SH-SY5Y (cell line): ENCODE measurements around the gene OXT.

Source experiments
- GATA2 ChIP-seq: IDR thresholded peaks from 2 replicates; pipeline ENCODE4 v1.6.1; 2011; ENCODE audit warnings: mild to moderate bottlenecking, low read depth, low read length
- GATA3 ChIP-seq: IDR thresholded peaks from 2 replicates; pipeline ENCODE4 v1.6.1; 2011; ENCODE audit warnings: low read depth, mild to moderate bottlenecking, low read length, moderate library complexity

DNA sequence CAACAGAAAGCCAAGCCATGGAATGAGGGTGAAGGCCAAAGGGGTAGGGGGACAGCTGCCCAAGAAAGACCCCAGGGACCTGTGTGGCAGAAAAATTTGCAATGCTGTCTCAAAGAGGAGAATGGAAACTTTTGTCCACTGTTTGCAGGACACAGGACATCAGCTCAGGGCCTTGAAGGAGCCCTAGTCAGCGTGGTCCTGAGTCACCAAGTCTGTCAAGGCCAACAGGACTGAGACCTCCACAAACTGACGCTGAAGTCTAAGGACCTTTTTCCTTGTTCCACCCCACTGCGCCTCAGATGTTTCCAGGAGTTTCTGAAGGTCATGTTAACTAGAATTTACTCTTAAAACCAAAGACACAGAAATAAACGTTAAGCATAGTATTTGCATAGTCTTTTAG is 44.9 kb downstream of the OXT start:
- TF ChIP-seq GATA2, result no peak
- no peak for TF ChIP-seq GATA3
